H9 (cell line): ENCODE measurements around the gene INPP4A. TPM values are rescaled to one million over a fixed set of nuclear protein-coding genes. Genes with fewer than 3 reads are reported as not detected.

ENCODE experiments used
- DNase-seq: peaks from one replicate; pipeline ENCODE4 v3.0.0-alpha.2; 2017
- H2AFZ ChIP-seq: one replicate; pipeline ENCODE4 v1.6.1; 2013; ENCODE audit warnings: mild to moderate bottlenecking, low read length, control low read depth, moderate library complexity
- H2AK5ac ChIP-seq: 2 replicates; pipeline ENCODE4 v1.6.1; 2013; ENCODE audit warnings: low read length, control low read depth, mixed read lengths; ENCODE audit not compliant: insufficient read length
- H2BK120ac ChIP-seq: one replicate; pipeline ENCODE4 v1.6.1; 2013; ENCODE audit warnings: low read depth, mild to moderate bottlenecking, low read length, control low read depth, inconsistent platforms; ENCODE audit not compliant: poor library complexity, severe bottlenecking
- H2BK12ac ChIP-seq: 2 replicates; pipeline ENCODE4 v1.6.1; 2013; ENCODE audit warnings: low read length, control low read depth, mixed read lengths, low read depth; ENCODE audit not compliant: insufficient read length
- H2BK15ac ChIP-seq: 2 replicates; pipeline ENCODE4 v1.6.1; 2013; ENCODE audit warnings: low read depth, low read length, control low read depth
- H2BK20ac ChIP-seq: one replicate; pipeline ENCODE4 v1.6.1; 2013; ENCODE audit warnings: low read depth, mild to moderate bottlenecking, low read length, control low read depth, inconsistent platforms; ENCODE audit not compliant: poor library complexity, severe bottlenecking
- H2BK5ac ChIP-seq: 2 replicates; pipeline ENCODE4 v1.6.1; 2013; ENCODE audit warnings: low read length, control low read depth, mixed read lengths; ENCODE audit not compliant: insufficient read length
- H3K14ac ChIP-seq: 2 replicates; pipeline ENCODE4 v1.6.1; 2013; ENCODE audit warnings: low read length, control low read depth; ENCODE audit not compliant: insufficient read depth
- H3K18ac ChIP-seq: 2 replicates; pipeline ENCODE4 v1.6.1; 2013; ENCODE audit warnings: low read depth, mild to moderate bottlenecking, mixed read lengths, low read length, control low read depth; ENCODE audit not compliant: insufficient read length
- H3K23ac ChIP-seq: 2 replicates; pipeline ENCODE4 v1.6.1; 2013; ENCODE audit warnings: low read length, control low read depth, mixed read lengths, low read depth; ENCODE audit not compliant: insufficient read length
- H3K23me2 ChIP-seq: 2 replicates; pipeline ENCODE4 v1.6.1; 2013; ENCODE audit warnings: low read depth, mild to moderate bottlenecking, mixed read lengths, low read length, control low read depth; ENCODE audit not compliant: insufficient read length, poor library complexity, severe bottlenecking
- H3K27ac ChIP-seq: 2 replicates; pipeline ENCODE4 v1.5.1; 2013; ENCODE audit warnings: low read length, control low read depth, mixed read lengths, low read depth; ENCODE audit not compliant: insufficient read length
- H3K27me3 ChIP-seq: 2 replicates; pipeline ENCODE4 v1.6.1; 2013; ENCODE audit warnings: low read length, control low read depth, inconsistent platforms; ENCODE audit not compliant: insufficient read depth
- H3K4ac ChIP-seq: 2 replicates; pipeline ENCODE4 v1.6.1; 2013; ENCODE audit warnings: low read depth, mild to moderate bottlenecking, control low read depth, inconsistent platforms, low read length, moderate library complexity
- H3K4me1 ChIP-seq: 2 replicates; pipeline ENCODE4 v1.6.1; 2013; ENCODE audit warnings: low read length, control low read depth, inconsistent platforms; ENCODE audit not compliant: insufficient read depth
- H3K4me2 ChIP-seq: 2 replicates; pipeline ENCODE4 v1.6.1; 2013; ENCODE audit warnings: low read length, control low read depth, mixed read lengths; ENCODE audit not compliant: insufficient read length, insufficient read depth
- H3K56ac ChIP-seq: 2 replicates; pipeline ENCODE4 v1.6.1; 2013; ENCODE audit warnings: low read depth, mild to moderate bottlenecking, mixed read lengths, low read length, control low read depth; ENCODE audit not compliant: insufficient read length
- H3K79me1 ChIP-seq: 2 replicates; pipeline ENCODE4 v1.6.1; 2013; ENCODE audit warnings: low read depth, mild to moderate bottlenecking, moderate library complexity, low read length, control low read depth, inconsistent platforms; ENCODE audit not compliant: insufficient read depth, poor library complexity, severe bottlenecking
- H3K79me2 ChIP-seq: 2 replicates; pipeline ENCODE4 v1.6.1; 2013; ENCODE audit warnings: low read length, control low read depth, inconsistent platforms; ENCODE audit not compliant: insufficient read depth
- H3K9ac ChIP-seq: 2 replicates; pipeline ENCODE4 v1.6.1; 2013; ENCODE audit warnings: low read length, control low read depth, mixed read lengths; ENCODE audit not compliant: insufficient read length; ENCODE audit errors: extremely low read depth
- H3K9me3 ChIP-seq: one replicate; pipeline ENCODE4 v1.6.1; 2013; ENCODE audit warnings: low read depth, low read length, inconsistent platforms; ENCODE audit not compliant: control insufficient read depth
- H3T11ph ChIP-seq: one replicate; pipeline ENCODE4 v1.6.1; 2013; ENCODE audit warnings: mild to moderate bottlenecking, low read length, control low read depth, inconsistent platforms
- H4K20me1 ChIP-seq: one replicate; pipeline ENCODE4 v1.6.1; 2013; ENCODE audit not compliant: control insufficient read depth, insufficient read length, insufficient read depth
- H4K5ac ChIP-seq: 2 replicates; pipeline ENCODE4 v1.6.1; 2013; ENCODE audit warnings: low read depth, mild to moderate bottlenecking, mixed read lengths, low read length, control low read depth; ENCODE audit not compliant: insufficient read length
- H4K8ac ChIP-seq: replicated peaks from 2 replicates; pipeline ENCODE4 v1.6.1; 2013; ENCODE audit warnings: low read length, control low read depth, mixed read lengths, low read depth; ENCODE audit not compliant: insufficient read length
- H4K91ac ChIP-seq: 2 replicates; pipeline ENCODE4 v1.6.1; 2013; ENCODE audit warnings: low read depth, mild to moderate bottlenecking, moderate library complexity, mixed read lengths, low read length, control low read depth; ENCODE audit not compliant: insufficient read length
- H3K27ac Mint-ChIP-seq, 3 experiments: 2 replicates in 2 of 3; 3 replicates in 1 of 3; pipeline ENCODE4 v1.8.0; 2020 to 2021; ENCODE audit warnings: mixed read lengths in 3 of 3, mild to moderate bottlenecking in 1 of 3, moderate library complexity in 1 of 3
- H3K27me3 Mint-ChIP-seq: 2 replicates; pipeline ENCODE4 v1.8.0; 2021; ENCODE audit warnings: low read depth, mild to moderate bottlenecking, moderate library complexity, mixed read lengths
- H3K36me3 Mint-ChIP-seq, 3 experiments: 2 replicates in 2 of 3; 3 replicates in 1 of 3; pipeline ENCODE4 v1.8.0; 2020 to 2021; ENCODE audit warnings: low read depth in 3 of 3, mixed read lengths in 3 of 3; ENCODE audit not compliant: insufficient read depth in 1 of 3
- H3K4me1 Mint-ChIP-seq, 2 experiments: 2 replicates each; pipeline ENCODE4 v1.8.0; 2020; ENCODE audit warnings: mixed read lengths in 2 of 2
- H3K4me3 Mint-ChIP-seq, 2 experiments: 2 replicates in 1 of 2; 3 replicates in 1 of 2; pipeline ENCODE4 v1.8.0; 2020 to 2021; ENCODE audit warnings: mild to moderate bottlenecking in 2 of 2, mixed read lengths in 2 of 2, moderate library complexity in 1 of 2
- H3K9me3 Mint-ChIP-seq, 2 experiments: 2 replicates in 1 of 2; 3 replicates in 1 of 2; pipeline ENCODE4 v1.8.0; 2020; ENCODE audit warnings: mild to moderate bottlenecking in 2 of 2, mixed read lengths in 2 of 2, moderate library complexity in 1 of 2
- WGBS: extraction: QIAGEN DNeasy Blood & Tissue Kit; methylation state at CpG from one replicate; pipeline ENCODE4 v1.1.7; 2013; ENCODE audit warnings: missing lambda C conversion rate, low lambda C conversion rate, mixed read lengths; ENCODE audit not compliant: insufficient read length; ENCODE audit errors: extremely low coverage; 5-methylcytosine and 5-hydroxymethylcytosine counted together
- total RNA-seq: library from RNA; stranded (reverse); gene quantifications from 2 replicates; pipeline ENCODE4 v1.2.1, GENCODE V29; 2021
- TF ChIP-seq, protein P1 (sequence below): fragments of 200-600 bp; sonication (generic); conservative IDR thresholded peaks from 3 replicates; pipeline ENCODE4 v1.8.0; 2021; ENCODE audit warnings: antibody characterized with exemption, mild to moderate bottlenecking

Gene INPP4A
- total RNA-seq, 1 experiment from 2014 or later: 55.2 TPM

DNA sequence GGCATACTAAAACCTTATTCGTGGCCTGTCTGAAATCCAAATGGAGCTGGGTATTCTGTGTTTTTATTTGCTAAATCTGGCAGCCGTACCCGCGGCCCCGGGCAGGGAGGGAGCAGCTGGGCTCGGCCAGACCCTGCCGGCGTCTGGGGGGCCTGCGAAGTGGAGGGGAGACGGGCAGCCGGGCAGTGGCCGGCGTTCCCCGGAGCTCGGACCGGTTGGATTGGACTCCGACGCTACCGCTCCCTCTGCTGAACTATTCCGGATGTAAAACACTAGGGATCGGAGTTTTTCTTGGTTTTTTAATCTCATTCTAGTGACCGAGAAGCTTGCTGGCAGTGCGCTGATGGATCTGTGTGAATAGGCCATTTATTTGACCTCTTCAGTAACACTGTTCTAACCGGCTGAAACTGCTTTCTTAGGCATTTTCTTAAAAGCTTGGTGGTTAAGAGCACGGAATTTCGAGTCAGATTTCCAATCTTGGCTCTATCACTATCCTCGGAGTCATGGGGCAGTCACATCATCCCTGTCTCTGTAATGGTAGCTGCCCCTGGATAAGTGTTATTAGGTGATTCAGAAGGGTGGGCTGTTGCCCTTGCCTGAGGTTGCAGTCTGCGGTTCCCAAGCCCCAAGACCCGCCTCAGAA is 164.4 kb downstream of the INPP4A start:
- H3K23ac ChIP-seq: no peak overlapping the region
- H3K4me2 ChIP-seq: peak overlapping the region; percentile 95
- no peak overlapping the region for H2AK5ac ChIP-seq
- peaks cover 15% of the 10 kb centered on the region; the same call in 1 of the 2 replicates for H3K79me2 ChIP-seq
- H4K91ac ChIP-seq: no peak overlapping the region
- peaks cover 4% of the 10 kb centered on the region for H4K20me1 ChIP-seq
- H2BK20ac ChIP-seq: no peak overlapping the region
- DNase-seq: no peak
- no peak overlapping the region for H3K56ac ChIP-seq
- no peak overlapping the region for H4K5ac ChIP-seq
- Mint-ChIP-seq H3K27me3 (no peaks in the 10 kb centered on the region), H3K4me3 (peak overlapping the region; percentile 85 to 86), H3K27ac (peak overlapping the region; percentile 91 to 96 (median 92)), H3K9me3 (no peaks in the 10 kb centered on the region), H3K4me1 (peaks cover 18 to 21% of the 10 kb centered on the region in 2 experiments), H3K36me3 (peaks cover 9 to 39% (median 38%) of the 10 kb centered on the region in 3 experiments; a peak in 6 of 7 replicates)
- H3K4ac ChIP-seq: no peak overlapping the region
- H3K23me2 ChIP-seq: peaks cover 14% of the 10 kb centered on the region
- no peak overlapping the region for H4K8ac ChIP-seq
- TF ChIP-seq, protein P1, sequence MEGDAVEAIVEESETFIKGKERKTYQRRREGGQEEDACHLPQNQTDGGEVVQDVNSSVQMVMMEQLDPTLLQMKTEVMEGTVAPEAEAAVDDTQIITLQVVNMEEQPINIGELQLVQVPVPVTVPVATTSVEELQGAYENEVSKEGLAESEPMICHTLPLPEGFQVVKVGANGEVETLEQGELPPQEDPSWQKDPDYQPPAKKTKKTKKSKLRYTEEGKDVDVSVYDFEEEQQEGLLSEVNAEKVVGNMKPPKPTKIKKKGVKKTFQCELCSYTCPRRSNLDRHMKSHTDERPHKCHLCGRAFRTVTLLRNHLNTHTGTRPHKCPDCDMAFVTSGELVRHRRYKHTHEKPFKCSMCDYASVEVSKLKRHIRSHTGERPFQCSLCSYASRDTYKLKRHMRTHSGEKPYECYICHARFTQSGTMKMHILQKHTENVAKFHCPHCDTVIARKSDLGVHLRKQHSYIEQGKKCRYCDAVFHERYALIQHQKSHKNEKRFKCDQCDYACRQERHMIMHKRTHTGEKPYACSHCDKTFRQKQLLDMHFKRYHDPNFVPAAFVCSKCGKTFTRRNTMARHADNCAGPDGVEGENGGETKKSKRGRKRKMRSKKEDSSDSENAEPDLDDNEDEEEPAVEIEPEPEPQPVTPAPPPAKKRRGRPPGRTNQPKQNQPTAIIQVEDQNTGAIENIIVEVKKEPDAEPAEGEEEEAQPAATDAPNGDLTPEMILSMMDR: no peak
- H2AFZ ChIP-seq: no peak overlapping the region
- no peak overlapping the region for H3K27ac ChIP-seq
- H3K18ac ChIP-seq: peak overlapping the region; percentile 7
- H3K79me1 ChIP-seq: peaks cover 7% of the 10 kb centered on the region
- no peak overlapping the region for H3T11ph ChIP-seq
- H2BK12ac ChIP-seq: no peak overlapping the region
- H2BK120ac ChIP-seq: no peak overlapping the region
- no peak overlapping the region for H2BK15ac ChIP-seq
- peak overlapping the region; percentile 68; the same call in 1 of the 2 replicates for H3K14ac ChIP-seq
- H2BK5ac ChIP-seq: no peak overlapping the region
- H3K9me3 ChIP-seq: no peaks in the 10 kb centered on the region
- H3K4me1 ChIP-seq: no peaks in the 10 kb centered on the region; the same call in 1 of the 2 replicates
- H3K27me3 ChIP-seq: no peaks in the 10 kb centered on the region
- WGBS: no CpG with 5 or more reads among the region's 29 CpGs
- peak overlapping the region; percentile 84 for H3K9ac ChIP-seq
